ENCODE data around the gene LPP. TPM values are rescaled to one million over a fixed set of nuclear protein-coding genes. Genes with fewer than 3 reads are reported as not detected.

The LPP gene
- total RNA-seq, 1 experiment from 2014 or later, result 12.6 TPM

DNA sequence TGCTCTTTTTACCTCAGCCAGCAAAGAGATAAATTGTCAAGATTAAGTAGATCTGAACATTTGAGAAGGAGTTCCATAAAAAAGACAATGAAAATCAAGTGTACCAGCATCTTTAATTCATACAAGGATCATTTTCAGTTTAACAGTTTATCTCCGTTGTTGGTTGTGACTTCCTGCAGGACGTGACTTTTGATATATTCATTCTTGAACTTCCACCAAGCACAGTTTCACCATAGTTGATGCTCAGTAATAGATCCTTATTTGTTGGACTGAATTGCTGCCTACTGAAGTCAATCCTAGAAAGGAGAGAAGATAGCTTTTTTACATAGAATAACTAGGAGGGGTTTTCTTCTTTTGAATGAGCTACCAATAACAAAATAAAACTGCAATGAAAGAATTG, 408.2 kb downstream of the LPP start:
- in situ Hi-C loops (cut with HindIII; ENCODE audit: low sequenced_read_pairs), result no loop called here
- DNase-seq (ENCODE audit: low spot score), result no peak

DNA sequence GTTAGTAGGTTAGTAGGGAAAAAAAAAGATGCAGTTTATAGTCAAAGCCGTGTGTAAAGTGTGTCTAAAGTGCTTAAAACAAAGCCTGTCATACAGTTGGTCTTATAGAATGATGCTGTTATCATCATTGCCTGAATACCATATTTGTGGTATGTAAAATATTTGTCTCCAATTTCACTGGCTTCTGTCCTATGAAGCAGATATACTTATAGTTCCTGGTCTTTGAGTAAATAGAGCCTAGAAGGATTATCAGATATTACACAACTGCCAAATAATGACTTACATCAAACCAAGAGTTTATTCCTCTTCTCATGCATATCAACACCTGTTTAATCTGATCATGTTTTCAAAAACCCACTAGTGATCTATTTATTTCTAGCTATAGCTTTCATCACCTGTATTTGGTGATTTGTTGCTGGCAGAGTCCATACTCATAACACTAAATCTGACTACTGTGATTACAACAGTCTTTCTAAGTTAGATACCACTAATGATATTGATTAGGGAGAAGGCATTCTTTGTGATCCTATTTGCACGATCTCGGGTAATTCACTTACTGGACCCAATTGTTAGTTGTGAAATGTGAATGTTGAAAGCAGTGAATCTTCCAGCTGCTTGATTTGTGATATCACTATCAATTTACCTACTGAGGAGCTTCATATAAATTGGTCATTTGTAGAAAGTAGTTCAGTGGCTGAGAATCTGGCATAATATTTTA, 413.7 kb downstream of the LPP start:
- DNase-seq (ENCODE audit: low spot score), result no peak
- in situ Hi-C loops (cut with HindIII; ENCODE audit: low sequenced_read_pairs), result no loop called here

- DNase-seq (ENCODE audit: low spot score), result no peak
- in situ Hi-C loops (cut with HindIII; ENCODE audit: low sequenced_read_pairs), result no loop called here
These were observed 414.8 kb downstream of the LPP start for GRCh38 chr3:188568736-188569135.

DNA sequence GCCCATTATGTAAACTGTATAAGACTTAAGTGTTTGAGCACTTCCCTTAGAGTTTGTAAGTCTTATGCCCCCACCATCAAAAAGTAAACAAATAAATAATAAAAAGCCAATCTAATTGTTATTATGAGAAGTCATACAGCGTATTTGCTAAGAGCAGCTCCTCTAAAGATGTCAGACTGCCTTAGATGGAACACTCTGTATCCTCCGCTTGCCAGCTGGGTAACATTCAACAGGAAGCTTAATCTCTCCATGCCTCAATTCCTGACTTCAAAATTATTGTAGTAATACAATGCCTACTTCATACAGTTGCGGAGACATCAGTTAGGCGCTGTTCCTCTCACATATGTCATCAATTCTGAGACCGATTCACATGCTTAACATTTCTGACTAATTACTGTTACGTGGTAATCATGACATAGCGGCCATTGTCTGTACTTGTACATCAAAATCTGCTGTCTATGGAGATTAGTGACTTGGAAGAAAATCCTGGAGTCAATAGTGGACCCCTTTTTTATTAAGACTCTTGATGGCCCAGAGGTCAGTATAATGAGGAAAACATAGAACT, 417.7 kb downstream of the LPP start:
- DNase-seq (ENCODE audit: low spot score), result no peak
- in situ Hi-C loops (cut with HindIII; ENCODE audit: low sequenced_read_pairs), result no loop called here

GRCh38 chr3:188573291-188573940, 419.5 kb downstream of the LPP start:
- in situ Hi-C loops (cut with HindIII; ENCODE audit: low sequenced_read_pairs), result no loop called here

DNA sequence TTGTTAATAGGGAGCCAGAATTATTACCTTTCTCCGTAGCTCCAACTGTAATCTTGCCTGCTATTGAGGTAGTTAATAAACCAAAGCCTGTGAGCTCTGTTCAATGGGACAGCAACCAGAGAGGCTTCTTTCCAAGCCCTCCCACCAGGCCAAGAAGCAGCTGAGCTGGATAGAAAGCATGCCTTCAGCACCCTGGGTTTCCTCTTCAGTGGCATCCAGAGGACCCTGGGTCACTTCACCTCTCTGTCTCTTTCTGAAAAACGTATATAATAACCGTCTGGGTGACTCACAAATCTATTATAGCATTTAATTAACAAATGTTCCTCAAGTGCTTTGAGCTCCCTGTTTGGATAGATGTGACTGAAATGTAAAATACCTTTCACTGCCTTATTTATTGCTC, 420.0 kb downstream of the LPP start:
- in situ Hi-C loops (cut with HindIII; ENCODE audit: low sequenced_read_pairs), result no loop called here
- DNase-seq (ENCODE audit: low spot score), result no peak

More at GRCh38 chr3:188573291-188573940, 419.5 kb downstream of the LPP start:
- DNase-seq (ENCODE audit: low spot score), result no peak

GRCh38 chr3:188574885-188575284, 420.9 kb downstream of the LPP start:
- in situ Hi-C loops (cut with HindIII; ENCODE audit: low sequenced_read_pairs), result no loop called here
- DNase-seq (ENCODE audit: low spot score), result no peak

- in situ Hi-C loops (cut with HindIII; ENCODE audit: low sequenced_read_pairs), result no loop called here
- DNase-seq (ENCODE audit: low spot score), result no peak
These were observed 421.5 kb downstream of the LPP start for GRCh38 chr3:188575501-188575900.

GRCh38 chr3:188577539-188577938, 423.6 kb downstream of the LPP start:
- in situ Hi-C loops (cut with HindIII; ENCODE audit: low sequenced_read_pairs), result no loop called here
- no peak for DNase-seq (ENCODE audit: low spot score)

- in situ Hi-C loops (cut with HindIII; ENCODE audit: low sequenced_read_pairs), result no loop called here
- peak; percentile 44 for DNase-seq (ENCODE audit: low spot score)
These were observed 424.8 kb downstream of the LPP start for GRCh38 chr3:188578576-188579363.

DNA sequence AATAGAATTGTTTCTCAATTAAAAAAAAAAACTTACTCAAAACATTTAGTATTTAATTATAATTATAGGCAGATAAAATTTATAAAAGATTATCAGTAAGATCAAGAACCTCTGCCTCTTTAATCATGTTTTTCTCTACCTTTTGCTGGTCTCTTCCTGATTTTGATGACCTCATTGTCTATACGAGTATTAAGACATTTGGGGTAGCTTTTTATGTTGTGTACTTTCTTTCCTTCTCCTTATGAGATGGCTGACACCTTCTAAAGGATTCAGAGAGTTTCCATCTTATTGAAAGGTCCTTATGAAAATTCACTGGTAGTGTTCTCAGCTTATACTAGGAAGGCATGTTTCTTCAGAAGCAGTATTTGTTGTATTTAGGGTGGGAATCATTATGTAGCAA, 426.3 kb downstream of the LPP start:
- in situ Hi-C loops (cut with HindIII; ENCODE audit: low sequenced_read_pairs), result no loop called here
- no peak for DNase-seq (ENCODE audit: low spot score)

DNA sequence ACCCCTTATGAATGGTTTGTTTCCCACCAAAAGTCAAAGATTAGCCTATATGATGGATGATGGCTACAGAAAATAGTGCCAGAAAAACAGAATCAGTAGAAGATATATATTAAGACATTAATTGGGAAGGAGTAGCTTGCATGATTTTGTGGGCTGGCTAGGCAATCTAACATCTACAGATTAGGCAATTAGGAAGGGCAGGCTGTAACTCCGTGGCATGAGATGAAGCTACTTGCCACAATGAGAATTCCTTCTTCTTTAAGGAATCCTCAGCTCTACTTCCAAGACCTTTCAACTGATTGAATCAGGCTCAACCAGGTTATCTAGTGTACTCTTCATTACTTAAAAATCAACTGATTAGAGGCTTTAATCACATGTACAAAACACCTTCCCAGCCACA, 426.7 kb downstream of the LPP start:
- no peak for DNase-seq (ENCODE audit: low spot score)
- in situ Hi-C loops (cut with HindIII; ENCODE audit: low sequenced_read_pairs), result no loop called here

DNA sequence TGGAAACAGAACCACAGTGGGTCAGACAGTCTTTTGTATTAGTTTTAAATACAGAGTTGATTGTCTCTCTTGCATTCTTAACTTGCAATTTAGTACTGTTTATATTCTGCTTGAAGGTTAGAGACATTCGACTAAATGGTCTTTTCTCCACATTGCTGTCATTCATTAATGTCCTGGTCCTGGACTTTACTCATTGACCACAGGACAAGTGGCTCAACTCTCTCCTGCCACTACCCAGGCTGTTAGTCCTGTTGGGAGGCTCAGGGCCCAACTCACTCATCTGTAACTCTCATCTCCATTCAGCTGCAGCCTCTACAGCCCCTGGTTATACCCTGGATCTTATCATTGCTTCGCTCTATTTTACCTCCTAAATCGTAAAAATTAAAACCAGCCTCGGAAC, 427.4 kb downstream of the LPP start:
- no peak for DNase-seq (ENCODE audit: low spot score)
- in situ Hi-C loops (cut with HindIII; ENCODE audit: low sequenced_read_pairs), result no loop called here

DNA sequence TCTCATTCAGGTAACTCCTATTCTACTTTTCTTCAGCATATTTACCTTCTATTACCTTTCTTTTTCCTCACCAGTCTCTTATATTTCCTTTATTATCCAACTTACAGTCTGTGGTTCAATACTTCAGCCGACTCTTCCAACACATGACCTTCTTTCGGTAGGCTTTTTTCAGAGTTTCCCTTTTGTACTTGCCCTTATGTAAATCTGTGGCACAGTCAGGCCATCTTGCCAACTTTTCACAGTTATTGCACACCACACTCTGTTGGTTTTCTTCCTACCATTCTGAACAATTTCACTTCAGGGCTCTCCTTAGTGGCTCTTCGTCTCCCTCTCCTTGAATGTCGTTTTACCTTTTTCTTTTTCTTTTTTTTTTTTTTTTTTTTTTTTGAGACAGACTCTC, 427.8 kb downstream of the LPP start:
- no peak for DNase-seq (ENCODE audit: low spot score)
- in situ Hi-C loops (cut with HindIII; ENCODE audit: low sequenced_read_pairs), result no loop called here

DNA sequence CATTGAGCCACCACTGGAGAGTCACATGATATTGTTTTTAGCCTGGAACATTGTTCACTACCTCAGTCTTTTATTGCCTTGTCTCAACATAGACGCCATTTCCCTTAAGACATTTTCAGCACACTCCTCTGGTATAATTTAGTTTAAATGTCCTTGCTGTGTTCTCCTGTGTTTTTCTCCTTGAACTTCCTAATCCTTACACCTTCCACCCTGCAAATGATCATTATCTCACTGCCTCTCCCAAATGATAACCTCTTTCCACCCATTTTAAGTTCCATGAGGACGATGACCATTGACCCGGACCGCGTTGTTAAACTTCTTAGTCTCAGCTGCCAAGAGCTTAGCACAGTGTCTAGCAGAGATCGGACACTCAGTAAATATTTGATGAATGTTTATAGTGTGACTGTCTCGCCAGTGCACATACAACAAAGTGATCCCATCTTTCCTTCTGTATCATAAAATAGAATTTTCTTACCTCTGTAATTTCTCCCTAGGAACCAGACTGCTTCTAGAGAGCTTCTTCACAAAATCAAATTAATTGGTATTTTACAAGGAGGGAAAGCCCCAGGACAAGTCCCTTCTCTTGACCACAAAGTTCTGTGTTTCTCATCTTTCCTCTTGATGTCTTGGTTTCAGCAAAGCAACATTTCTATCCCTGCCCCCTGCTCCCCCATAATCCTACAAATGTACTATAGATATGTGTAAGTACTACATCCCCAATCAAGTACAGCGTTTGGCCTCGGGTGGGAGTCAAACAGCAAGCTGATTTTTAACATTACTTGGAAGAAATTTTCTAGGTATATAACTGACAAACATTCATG, 429.6 kb downstream of the LPP start:
- in situ Hi-C loops (cut with HindIII; ENCODE audit: low sequenced_read_pairs), result no loop called here
- DNase-seq (ENCODE audit: low spot score), result no peak

- no peak for DNase-seq (ENCODE audit: low spot score)
- in situ Hi-C loops (cut with HindIII; ENCODE audit: low sequenced_read_pairs), result no loop called here
These were observed 430.2 kb downstream of the LPP start for GRCh38 chr3:188584162-188584529.

DNA sequence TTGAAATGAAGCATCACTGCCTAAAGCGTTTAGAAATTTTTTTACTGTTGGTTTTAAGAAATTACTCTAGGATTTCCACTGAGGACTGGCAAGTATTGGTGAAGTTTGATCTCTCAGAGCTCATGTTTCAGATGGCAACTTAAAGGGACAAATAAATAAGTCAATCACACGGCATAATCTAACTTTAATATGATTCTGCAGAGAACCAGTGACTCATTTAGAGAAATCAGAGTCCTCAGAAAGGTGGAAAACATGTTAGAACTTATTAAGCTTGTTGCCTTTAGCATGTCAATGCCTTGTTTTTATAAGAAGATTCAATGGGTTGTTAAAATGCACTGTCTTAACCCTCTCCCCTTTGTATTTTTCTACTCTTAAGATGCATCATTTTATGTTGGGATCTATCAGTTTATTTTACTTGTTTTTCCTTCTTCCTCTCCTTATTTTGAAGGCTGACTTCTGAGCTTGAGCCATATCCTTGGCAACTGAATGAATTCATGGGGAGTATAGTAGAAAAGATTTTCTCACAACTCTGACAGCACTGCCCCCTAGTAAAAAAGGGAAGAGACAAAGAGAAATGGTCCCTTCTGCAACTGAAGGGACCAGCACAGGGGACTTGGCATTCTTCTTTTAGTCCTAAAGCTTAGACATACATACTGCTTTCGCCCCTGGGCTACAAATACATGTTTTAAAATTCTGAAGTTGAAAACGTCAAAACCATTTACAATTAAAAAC, 431.2 kb downstream of the LPP start:
- peak; percentile 31 for DNase-seq (ENCODE audit: low spot score)
- in situ Hi-C loops (cut with HindIII; ENCODE audit: low sequenced_read_pairs), result no loop called here

GRCh38 chr3:188589071-188589470, 435.1 kb downstream of the LPP start:
- DNase-seq (ENCODE audit: low spot score), result no peak
- in situ Hi-C loops (cut with HindIII; ENCODE audit: low sequenced_read_pairs), result no loop called here

GRCh38 chr3:188589771-188590170, 435.8 kb downstream of the LPP start:
- no peak for DNase-seq (ENCODE audit: low spot score)
- in situ Hi-C loops (cut with HindIII; ENCODE audit: low sequenced_read_pairs), result no loop called here

Data from G401 (cell line).